ENCODE data around the gene DNAJC11. TPM values are rescaled to one million over a fixed set of nuclear protein-coding genes. Genes with fewer than 3 reads are reported as not detected.

The DNAJC11 gene
- total and polyA plus RNA-seq, 2 donors from 2014 or later: 44.6 to 49.8 TPM

- TF ChIP-seq, protein P1, sequence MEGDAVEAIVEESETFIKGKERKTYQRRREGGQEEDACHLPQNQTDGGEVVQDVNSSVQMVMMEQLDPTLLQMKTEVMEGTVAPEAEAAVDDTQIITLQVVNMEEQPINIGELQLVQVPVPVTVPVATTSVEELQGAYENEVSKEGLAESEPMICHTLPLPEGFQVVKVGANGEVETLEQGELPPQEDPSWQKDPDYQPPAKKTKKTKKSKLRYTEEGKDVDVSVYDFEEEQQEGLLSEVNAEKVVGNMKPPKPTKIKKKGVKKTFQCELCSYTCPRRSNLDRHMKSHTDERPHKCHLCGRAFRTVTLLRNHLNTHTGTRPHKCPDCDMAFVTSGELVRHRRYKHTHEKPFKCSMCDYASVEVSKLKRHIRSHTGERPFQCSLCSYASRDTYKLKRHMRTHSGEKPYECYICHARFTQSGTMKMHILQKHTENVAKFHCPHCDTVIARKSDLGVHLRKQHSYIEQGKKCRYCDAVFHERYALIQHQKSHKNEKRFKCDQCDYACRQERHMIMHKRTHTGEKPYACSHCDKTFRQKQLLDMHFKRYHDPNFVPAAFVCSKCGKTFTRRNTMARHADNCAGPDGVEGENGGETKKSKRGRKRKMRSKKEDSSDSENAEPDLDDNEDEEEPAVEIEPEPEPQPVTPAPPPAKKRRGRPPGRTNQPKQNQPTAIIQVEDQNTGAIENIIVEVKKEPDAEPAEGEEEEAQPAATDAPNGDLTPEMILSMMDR (IDR thresholded peaks at IDR 0.05; ENCODE audit: borderline replicate concordance, extremely low read depth, insufficient read depth): no peak
- Histone ChIP-seq H3K4me1 (ENCODE audit: control insufficient read depth in 2 of 3, insufficient read depth in 2 of 3, low read depth in 1 of 3, low read length in 3 of 3) (peaks cover 0 to 19% (median 4%) of the 10 kb centered on the region in 3 donors), H3K9me3 (ENCODE audit: control insufficient read depth in 2 of 3, insufficient read depth in 1 of 3, low read length in 3 of 3) (no peaks in the 10 kb centered on the region), H3K9ac (ENCODE audit: low read length in 3 of 3) (no peak overlapping the region), H3K27ac (ENCODE audit: low read depth in 2 of 2, low read length in 2 of 2) (no peak overlapping the region), H3K27me3 (ENCODE audit: control insufficient read depth, insufficient read depth, low read length) (no peaks in the 10 kb centered on the region), H3K36me3 (ENCODE audit: control insufficient read depth in 2 of 3, insufficient read depth in 3 of 3, low read length in 3 of 3) (peaks cover 0 to 14% (median 9%) of the 10 kb centered on the region in 3 donors), H3K4me3 (ENCODE audit: low read length in 3 of 3) (no peak overlapping the region)
- FAIRE-seq (no peak), DNase-seq (no peak)
- intact Hi-C loops (cut with DNase I): no loop called here
These were observed 74.6 kb downstream of the DNAJC11 start for GRCh38 chr1:6627031-6627430.

- peaks cover 0 to 24% (median 13%) of the 10 kb centered on the region in 3 donors for H3K36me3 ChIP-seq (ENCODE audit: control insufficient read depth in 2 of 3, insufficient read depth in 3 of 3, low read length in 3 of 3)
- no peak for FAIRE-seq
These were observed 75.9 kb downstream of the DNAJC11 start for GRCh38 chr1:6625584-6626149.

GRCh38 chr1:6624710-6625583, 76.7 kb downstream of the DNAJC11 start, which contains the start of gene THAP3:
Gene THAP3, plus strand, starts transcription at chr1:6624868. Its CDS starts 351 bp downstream, at chr1:6625219.
- Histone ChIP-seq H3K9me3 (ENCODE audit: control insufficient read depth in 2 of 3, insufficient read depth in 1 of 3, low read length in 3 of 3) (no peaks in the 10 kb centered on the region), H3K4me3 (ENCODE audit: low read length in 3 of 3) (peak within 1 kb of the TSS; percentile 78 to 89 (median 79)), H3K9ac (ENCODE audit: low read length in 3 of 3) (peak within 1 kb of the TSS; percentile 63 to 72 (median 65)), H3K27ac (ENCODE audit: low read depth in 2 of 2, low read length in 2 of 2) (peak within 1 kb of the TSS; percentile 85 to 88), H3K27me3 (ENCODE audit: control insufficient read depth, insufficient read depth, low read length) (no peaks in the 10 kb centered on the region), H3K36me3 (ENCODE audit: control insufficient read depth in 2 of 3, insufficient read depth in 3 of 3, low read length in 3 of 3) (peaks cover 4 to 23% (median 14%) of the 10 kb centered on the region in 3 donors), H3K4me1 (ENCODE audit: control insufficient read depth in 2 of 3, insufficient read depth in 2 of 3, low read depth in 1 of 3, low read length in 3 of 3) (peaks cover 0 to 23% (median 4%) of the 10 kb centered on the region in 3 donors)
- intact Hi-C loops (cut with DNase I): no loop called here
- TF ChIP-seq, protein P1 (IDR thresholded peaks at IDR 0.05; ENCODE audit: borderline replicate concordance, extremely low read depth, insufficient read depth): no peak
- DNase-seq: peak; percentile 91 to 96 (median 93)
- FAIRE-seq: no peak

More at GRCh38 chr1:6625584-6626149, 75.9 kb downstream of the DNAJC11 start:
- H3K4me1 ChIP-seq (ENCODE audit: control insufficient read depth in 2 of 3, insufficient read depth in 2 of 3, low read depth in 1 of 3, low read length in 3 of 3): peaks cover 0 to 23% (median 4%) of the 10 kb centered on the region in 3 donors
- no peaks in the 10 kb centered on the region for H3K9me3 ChIP-seq (ENCODE audit: control insufficient read depth in 2 of 3, insufficient read depth in 1 of 3, low read length in 3 of 3)
- TF ChIP-seq, protein P1 (IDR thresholded peaks at IDR 0.05; ENCODE audit: borderline replicate concordance, extremely low read depth, insufficient read depth): no peak
- peak overlapping the region; percentile 78 to 89 (median 79) for H3K4me3 ChIP-seq (ENCODE audit: low read length in 3 of 3)
- H3K27me3 ChIP-seq (ENCODE audit: control insufficient read depth, insufficient read depth, low read length): no peaks in the 10 kb centered on the region
- DNase-seq: peak in 1 of 5 donors; percentile 43
- intact Hi-C loops (cut with DNase I): no loop called here
- peak overlapping the region; percentile 67 to 85 for H3K27ac ChIP-seq (ENCODE audit: low read depth in 2 of 2, low read length in 2 of 2)
- H3K9ac ChIP-seq (ENCODE audit: low read length in 3 of 3): peak overlapping the region; percentile 63 to 72 (median 65)
